22Rv1 (cell line): Measurements from ENCODE around the gene IMMP2L.

Experiments
- ZFX ChIP-seq: fragments of 450-650 bp; IDR thresholded peaks from 2 replicates; pipeline ENCODE4 v1.6.1; 2017; ENCODE audit warnings: antibody characterized with exemption, borderline replicate concordance
- TF ChIP-seq, protein P1 (sequence below): fragments of 450-650 bp; IDR thresholded peaks from 2 replicates; pipeline ENCODE4 v1.5.1; 2017; ENCODE audit warnings: mild to moderate bottlenecking

- TF ChIP-seq, protein P1, sequence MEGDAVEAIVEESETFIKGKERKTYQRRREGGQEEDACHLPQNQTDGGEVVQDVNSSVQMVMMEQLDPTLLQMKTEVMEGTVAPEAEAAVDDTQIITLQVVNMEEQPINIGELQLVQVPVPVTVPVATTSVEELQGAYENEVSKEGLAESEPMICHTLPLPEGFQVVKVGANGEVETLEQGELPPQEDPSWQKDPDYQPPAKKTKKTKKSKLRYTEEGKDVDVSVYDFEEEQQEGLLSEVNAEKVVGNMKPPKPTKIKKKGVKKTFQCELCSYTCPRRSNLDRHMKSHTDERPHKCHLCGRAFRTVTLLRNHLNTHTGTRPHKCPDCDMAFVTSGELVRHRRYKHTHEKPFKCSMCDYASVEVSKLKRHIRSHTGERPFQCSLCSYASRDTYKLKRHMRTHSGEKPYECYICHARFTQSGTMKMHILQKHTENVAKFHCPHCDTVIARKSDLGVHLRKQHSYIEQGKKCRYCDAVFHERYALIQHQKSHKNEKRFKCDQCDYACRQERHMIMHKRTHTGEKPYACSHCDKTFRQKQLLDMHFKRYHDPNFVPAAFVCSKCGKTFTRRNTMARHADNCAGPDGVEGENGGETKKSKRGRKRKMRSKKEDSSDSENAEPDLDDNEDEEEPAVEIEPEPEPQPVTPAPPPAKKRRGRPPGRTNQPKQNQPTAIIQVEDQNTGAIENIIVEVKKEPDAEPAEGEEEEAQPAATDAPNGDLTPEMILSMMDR: no peak
- TF ChIP-seq ZFX: no peak
Measured at GRCh38 chr7:110842796-110843195, 719.5 kb downstream of the IMMP2L start.
